Small intestine (tissue), 7 donors: ENCODE data around the gene SEC11C. TPM values are rescaled to one million over a fixed set of nuclear protein-coding genes. Genes with fewer than 3 reads are reported as not detected.
A peak's percentile ranks its signal among the peaks of the same experiment; 100 is the strongest.

Experiments used
- DNase-seq, 2 donors: peaks; one replicate each; pipeline versions ENCODE4 v3.0.0 to v3.0.0-alpha.2; 2013
- FAIRE-seq: peaks from 2 replicates; lab custom pipeline; 2012; peaks lifted over from hg19 to GRCh38; lab: Jason Lieb, UNC
- H3K27ac ChIP-seq, 3 donors: one replicate each; pipeline ENCODE4 v1.5.1; 2013; ENCODE audit warnings: low read length in 2 of 3, mild to moderate bottlenecking in 2 of 3, control low read depth in 1 of 3, inconsistent platforms in 1 of 3, low read depth in 1 of 3, moderate library complexity in 1 of 3
- H3K27me3 ChIP-seq, 3 donors: one replicate each; pipeline ENCODE4 v1.6.1; 2013; ENCODE audit warnings: low read length in 3 of 3, inconsistent platforms in 1 of 3; ENCODE audit not compliant: control insufficient read depth in 3 of 3, insufficient read depth in 3 of 3
- H3K36me3 ChIP-seq, 3 donors: one replicate each; pipeline ENCODE4 v1.6.1; 2013; ENCODE audit warnings: low read length in 3 of 3, inconsistent platforms in 1 of 3, low read depth in 1 of 3, mild to moderate bottlenecking in 1 of 3, moderate library complexity in 1 of 3; ENCODE audit not compliant: control insufficient read depth in 3 of 3, insufficient read depth in 2 of 3
- H3K4me1 ChIP-seq, 3 donors: one replicate each; pipeline ENCODE4 v1.6.1; 2013; ENCODE audit warnings: low read length in 2 of 3, inconsistent platforms in 1 of 3, low read depth in 1 of 3, mild to moderate bottlenecking in 1 of 3, moderate library complexity in 1 of 3; ENCODE audit not compliant: control insufficient read depth in 3 of 3, insufficient read depth in 2 of 3
- H3K4me3 ChIP-seq, 3 donors: one replicate each; pipeline ENCODE4 v1.5.1; 2013; ENCODE audit warnings: low read length in 3 of 3, control low read depth in 1 of 3, inconsistent platforms in 1 of 3, low read depth in 1 of 3, mild to moderate bottlenecking in 1 of 3, moderate library complexity in 1 of 3
- H3K9me3 ChIP-seq, 2 donors: one replicate each; pipeline ENCODE4 v1.6.1; 2013; ENCODE audit warnings: low read depth in 1 of 2, low read length in 1 of 2; ENCODE audit not compliant: control insufficient read depth in 2 of 2, insufficient read depth in 1 of 2
- WGBS, 3 donors: extraction: QIAGEN DNeasy Blood & Tissue Kit; methylation state at CpG; one replicate each; pipeline ENCODE4 v1.1.7; 2013; 5-methylcytosine and 5-hydroxymethylcytosine counted together
- polyA plus RNA-seq, 4 donors: library from polyadenylated mRNA; stranded (reverse) in 3 of 4; unstranded in 1 of 4; fragments of 200-250 nt in 3 of 4; fragments of 120-200 nt in 1 of 4; gene quantifications; one replicate each; pipeline versions ENCODE4 v1.2.1 to v1.2.3, GENCODE V29; 2013
- donor health status: healthy with polysubstance abuse.
- donor health status: control.
- donor health status: control.
- donor health status: Bipolar disorder and iron deficiency.
- donor health status: healthy.

Gene SEC11C
- polyA plus RNA-seq, 4 donors: 38.7 to 164 (median 104) TPM

DNA sequence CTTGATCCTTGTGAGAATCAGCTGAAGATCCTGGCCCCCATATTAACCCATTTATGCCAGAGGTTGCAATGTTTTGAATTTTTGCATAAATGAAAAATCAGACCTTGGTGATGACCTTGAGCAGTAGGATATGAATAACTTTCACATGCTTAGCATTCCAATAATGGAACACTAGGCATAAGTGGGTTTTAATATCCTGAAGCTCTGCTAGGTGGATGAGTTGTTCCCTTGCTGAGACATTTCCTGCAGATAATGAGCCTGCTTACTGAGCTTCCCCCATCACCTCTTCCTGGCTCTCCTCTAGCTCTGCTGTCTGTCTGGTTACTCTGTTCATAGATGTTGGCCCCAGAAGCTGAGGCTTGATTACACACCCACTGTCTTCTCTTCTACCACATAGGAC lies 25.5 kb upstream of the SEC11C start:
- peaks cover 0 to 19% (median 17%) of the 10 kb centered on the region in 3 donors for H3K27me3 ChIP-seq
- FAIRE-seq (no peak), DNase-seq (no peak)
- H3K27ac ChIP-seq: no peak overlapping the region
- no peaks in the 10 kb centered on the region for H3K9me3 ChIP-seq
- no peaks in the 10 kb centered on the region for H3K4me1 ChIP-seq
- no peaks in the 10 kb centered on the region for H3K36me3 ChIP-seq
- H3K4me3 ChIP-seq: no peak overlapping the region

DNA sequence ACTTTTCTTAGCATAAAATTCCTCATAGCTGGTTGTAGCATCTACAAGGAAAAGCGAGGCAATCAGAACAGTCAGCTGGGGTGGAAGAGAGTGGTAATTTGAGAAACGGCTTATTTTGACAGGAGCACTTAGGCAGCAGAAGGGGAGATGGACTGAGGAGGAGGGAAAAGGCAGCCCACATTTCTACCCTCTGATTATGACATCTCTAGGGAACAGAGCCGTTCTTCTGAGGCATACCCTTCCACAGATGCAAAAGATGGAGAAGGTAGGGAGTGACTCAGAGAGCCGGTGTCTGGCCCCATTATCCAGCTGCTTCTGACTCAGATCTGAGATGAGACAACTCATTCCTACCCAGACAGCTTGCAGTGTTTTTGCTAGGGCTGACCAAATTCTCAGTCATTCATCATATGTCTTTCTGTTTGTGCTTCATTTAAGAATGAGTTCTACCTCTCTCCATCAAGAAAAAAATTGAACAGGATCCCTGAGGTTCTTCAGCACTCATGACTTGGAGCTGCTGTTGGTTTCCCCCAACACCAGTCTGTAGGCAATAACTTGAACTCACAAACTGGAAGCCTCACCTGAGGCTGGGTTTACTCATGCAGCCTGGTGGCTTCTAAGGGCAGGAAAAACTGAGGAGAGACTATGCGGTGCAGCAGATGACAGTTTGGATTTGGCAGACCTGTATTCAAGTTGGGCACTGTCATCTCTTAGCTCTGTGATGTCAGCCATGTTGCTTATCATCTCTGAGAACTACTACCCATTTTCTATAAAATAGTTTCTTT lies 15.9 kb upstream of the SEC11C start:
- Histone ChIP-seq H3K27me3 (peaks cover 0 to 14% (median 6%) of the 10 kb centered on the region in 3 donors), H3K36me3 (no peaks in the 10 kb centered on the region), H3K27ac (no peak overlapping the region), H3K4me3 (no peak overlapping the region), H3K4me1 (no peaks in the 10 kb centered on the region), H3K9me3 (no peaks in the 10 kb centered on the region)
- WGBS, 3 donors: 52 to 64% (median 53%) methylated on average over 5 of the region's 5 CpGs
- DNase-seq (no peak), FAIRE-seq (no peak)

DNA sequence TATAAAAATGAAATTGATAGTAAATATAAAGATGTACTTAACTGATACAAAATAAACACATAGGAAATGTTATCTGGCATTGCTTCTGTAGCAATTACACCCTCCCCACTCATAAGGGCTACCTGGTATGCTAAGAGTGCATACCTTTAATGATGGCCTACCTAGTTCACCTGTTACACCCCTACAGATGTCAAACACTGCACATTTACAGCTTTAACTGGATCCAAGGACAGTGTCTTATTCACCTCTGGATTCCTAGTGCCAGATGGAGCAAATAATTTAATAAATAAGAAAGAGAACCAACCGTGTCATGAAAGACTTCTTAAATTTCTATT lies 15.3 kb upstream of the SEC11C start:
- Histone ChIP-seq H3K27ac (no peak overlapping the region), H3K9me3 (no peaks in the 10 kb centered on the region), H3K4me1 (no peaks in the 10 kb centered on the region), H3K27me3 (peaks cover 0 to 17% (median 6%) of the 10 kb centered on the region in 3 donors), H3K4me3 (no peak overlapping the region), H3K36me3 (no peaks in the 10 kb centered on the region)
- DNase-seq: no peak
- 74 to 77% (median 75%) methylated on average over 1 of the region's 1 CpG for WGBS, 3 donors
- no peak for FAIRE-seq

DNA sequence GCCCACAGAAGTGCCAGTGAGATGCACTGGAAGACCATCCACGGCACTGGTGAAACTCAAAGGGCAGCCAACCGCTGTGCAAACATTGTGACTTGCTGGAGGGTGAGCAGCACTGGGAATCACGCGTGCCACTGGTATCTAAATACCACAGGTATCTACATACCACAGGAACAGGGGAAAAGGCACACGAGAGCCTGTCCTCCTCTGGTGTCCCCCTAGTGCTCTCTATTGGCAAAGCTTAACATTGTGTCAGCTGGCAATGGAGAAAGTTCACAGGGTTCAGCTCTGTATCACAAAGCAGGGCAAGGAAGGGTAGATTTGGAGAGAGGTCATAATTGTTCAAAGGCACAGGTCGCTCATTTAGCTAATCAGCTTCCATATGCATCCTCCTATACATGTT lies 12.6 kb upstream of the SEC11C start:
- Histone ChIP-seq H3K4me1 (no peaks in the 10 kb centered on the region), H3K27ac (no peak overlapping the region), H3K9me3 (no peaks in the 10 kb centered on the region), H3K4me3 (no peak overlapping the region), H3K27me3 (peaks cover 0 to 15% (median 6%) of the 10 kb centered on the region in 3 donors), H3K36me3 (no peaks in the 10 kb centered on the region)
- DNase-seq (no peak), FAIRE-seq (no peak)
- 43 to 61% (median 57%) methylated on average over 6 of the region's 6 CpGs for WGBS, 3 donors

DNA sequence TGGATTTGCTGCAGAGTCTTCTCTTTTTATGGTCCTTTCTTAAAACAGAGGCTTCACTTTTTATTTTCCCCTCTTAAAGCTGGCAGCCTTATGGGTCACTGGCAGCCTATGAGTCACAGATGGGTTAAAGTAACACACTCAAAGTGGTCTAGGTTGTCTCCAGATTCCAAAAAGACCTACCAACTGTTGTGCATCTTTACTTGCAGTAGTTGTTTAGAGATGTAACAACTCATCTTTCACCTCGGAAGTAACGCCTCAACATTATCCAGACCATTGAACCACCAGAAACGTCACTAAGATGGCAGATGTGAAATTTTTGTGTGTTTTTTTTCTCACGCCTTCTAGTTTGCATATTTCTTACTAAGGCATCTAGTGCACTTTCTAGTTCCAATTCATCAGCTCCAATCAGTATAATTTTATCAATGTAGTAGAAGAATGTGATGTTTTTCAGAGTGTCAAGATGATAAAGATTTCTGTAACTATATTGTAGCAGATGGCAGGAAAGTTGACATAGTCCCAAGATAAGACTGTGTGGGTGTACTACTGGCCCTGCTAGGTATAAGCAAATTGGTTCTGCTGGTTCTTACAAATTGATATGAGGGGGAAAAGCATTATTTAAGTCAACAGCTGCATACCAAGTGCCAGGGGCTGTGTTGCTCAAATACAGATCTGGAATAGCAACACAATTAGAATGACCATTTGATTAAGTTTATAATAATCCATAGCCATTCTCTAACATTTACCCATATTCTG lies 9.6 kb upstream of the SEC11C start:
- no peak for FAIRE-seq
- H3K4me1 ChIP-seq: no peaks in the 10 kb centered on the region
- no peaks in the 10 kb centered on the region for H3K9me3 ChIP-seq
- no peaks in the 10 kb centered on the region for H3K36me3 ChIP-seq
- WGBS, 3 donors: 66 to 73% (median 73%) methylated on average over 4 of the region's 4 CpGs
- H3K27ac ChIP-seq: no peak overlapping the region
- H3K27me3 ChIP-seq: peaks cover 0 to 29% (median 4%) of the 10 kb centered on the region in 3 donors
- H3K4me3 ChIP-seq: no peak overlapping the region
- no peak for DNase-seq

DNA sequence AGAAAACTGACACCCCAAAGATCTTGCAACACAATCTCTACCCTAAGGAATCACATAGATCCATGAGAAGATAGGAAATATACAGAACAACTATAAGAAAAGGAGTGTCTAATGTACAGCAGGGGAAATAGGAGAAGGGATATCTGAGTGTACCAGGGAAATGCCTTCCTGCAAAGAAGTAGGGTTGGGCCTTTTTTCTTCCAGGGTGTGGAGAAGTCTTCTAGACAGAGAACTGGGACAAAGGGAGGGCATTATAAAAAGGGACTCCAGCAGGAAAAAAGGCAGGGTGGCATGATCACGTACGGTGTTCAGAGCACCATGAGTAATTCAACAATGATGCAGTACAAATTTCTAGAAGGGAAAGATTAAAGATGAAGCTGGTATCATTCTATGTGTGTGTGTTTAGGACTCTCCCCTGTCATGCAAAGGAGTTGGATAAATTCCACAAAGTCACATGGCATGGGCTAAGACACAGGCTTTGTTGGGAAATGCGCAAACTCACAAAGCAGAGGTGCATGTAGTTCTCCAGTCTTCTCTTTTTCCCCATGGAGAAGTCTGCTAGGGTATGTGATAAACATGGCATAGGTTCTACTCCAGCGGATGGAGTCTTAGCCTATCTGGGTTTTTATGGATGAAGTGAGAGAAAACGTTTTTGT lies 6.7 kb upstream of the SEC11C start:
- Histone ChIP-seq H3K4me3 (no peak overlapping the region), H3K27me3 (peaks cover 0 to 24% (median 8%) of the 10 kb centered on the region in 3 donors), H3K27ac (no peak overlapping the region), H3K4me1 (no peaks in the 10 kb centered on the region), H3K9me3 (no peaks in the 10 kb centered on the region), H3K36me3 (no peaks in the 10 kb centered on the region)
- no peak for FAIRE-seq
- DNase-seq: no peak
- 76 to 77% (median 76%) methylated on average over 5 of the region's 5 CpGs for WGBS, 3 donors

DNA sequence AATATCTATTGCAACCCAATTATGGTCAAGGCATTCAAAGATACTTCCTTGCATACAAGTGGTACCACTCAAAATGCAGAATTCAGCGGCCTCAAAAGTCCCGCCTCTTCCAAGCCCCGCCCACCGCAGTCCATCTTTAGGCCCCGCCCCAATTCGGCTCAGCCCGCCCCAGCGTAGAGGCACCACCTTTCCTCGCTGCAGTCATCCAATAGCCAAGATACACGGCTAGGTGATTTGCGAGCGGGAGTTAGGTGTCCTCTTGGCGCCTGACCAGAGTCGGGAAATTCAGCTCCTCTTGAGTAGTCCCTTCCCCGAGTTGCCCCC lies 431 bp upstream of the SEC11C start:
- peaks cover 3 to 7% (median 3%) of the 10 kb centered on the region in 3 donors for H3K4me1 ChIP-seq
- H3K4me3 ChIP-seq: peak overlapping the region; percentile 71 to 95 (median 80)
- H3K27me3 ChIP-seq: peaks cover 0 to 7% (median 5%) of the 10 kb centered on the region in 3 donors
- H3K27ac ChIP-seq: peak overlapping the region; percentile 77 to 97 (median 83)
- FAIRE-seq (no peak), DNase-seq (peak in 1 of 2 donors; percentile 94)
- no peaks in the 10 kb centered on the region for H3K36me3 ChIP-seq
- H3K9me3 ChIP-seq: no peaks in the 10 kb centered on the region
- WGBS, 3 donors: 0 to 1% (median 0%) methylated on average over 15 of the region's 15 CpGs

DNA sequence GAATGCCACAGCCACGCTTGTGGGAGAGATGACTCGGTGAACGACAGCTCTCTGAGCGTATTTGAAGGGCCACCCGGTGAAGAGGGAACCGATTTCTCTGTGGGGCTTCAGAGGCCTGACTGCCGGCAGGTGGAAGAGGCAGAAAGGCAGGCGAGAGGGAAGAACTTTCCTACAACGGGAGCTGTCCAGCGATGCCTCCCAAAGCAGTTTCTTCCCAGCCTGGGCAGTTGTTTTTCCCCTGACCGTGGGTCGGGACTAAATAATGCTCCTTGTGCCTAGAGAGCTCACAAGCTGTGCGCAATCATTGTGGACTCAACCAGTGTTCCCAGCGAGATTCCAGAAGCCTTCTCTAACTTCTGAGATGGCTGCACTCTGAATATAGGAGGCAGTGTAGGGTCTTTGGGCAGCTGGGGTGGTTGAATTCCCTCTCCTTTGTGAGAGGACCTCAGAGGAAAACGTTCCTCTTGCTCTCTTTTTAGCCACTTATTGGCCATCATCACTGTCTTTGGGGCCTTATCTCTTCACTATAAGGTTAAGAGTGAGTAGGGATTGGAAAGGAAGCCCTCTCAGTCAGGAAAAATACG lies 710 bp downstream of the SEC11C start:
- 3 to 5% (median 3%) methylated on average over 16 of the region's 16 CpGs for WGBS, 3 donors
- H3K4me1 ChIP-seq: peaks cover 3 to 7% (median 3%) of the 10 kb centered on the region in 3 donors
- peak overlapping the region; percentile 71 to 95 (median 80) for H3K4me3 ChIP-seq
- no peaks in the 10 kb centered on the region for H3K36me3 ChIP-seq
- H3K27ac ChIP-seq: peak overlapping the region; percentile 60 to 97 (median 77)
- peak; percentile 32 to 62 for DNase-seq
- H3K9me3 ChIP-seq: no peaks in the 10 kb centered on the region
- no peak for FAIRE-seq
- peaks cover 0 to 3% (median 0%) of the 10 kb centered on the region in 3 donors for H3K27me3 ChIP-seq
